ENCODE measurements around the gene OR1F1.

The OR1F1 gene

DNA sequence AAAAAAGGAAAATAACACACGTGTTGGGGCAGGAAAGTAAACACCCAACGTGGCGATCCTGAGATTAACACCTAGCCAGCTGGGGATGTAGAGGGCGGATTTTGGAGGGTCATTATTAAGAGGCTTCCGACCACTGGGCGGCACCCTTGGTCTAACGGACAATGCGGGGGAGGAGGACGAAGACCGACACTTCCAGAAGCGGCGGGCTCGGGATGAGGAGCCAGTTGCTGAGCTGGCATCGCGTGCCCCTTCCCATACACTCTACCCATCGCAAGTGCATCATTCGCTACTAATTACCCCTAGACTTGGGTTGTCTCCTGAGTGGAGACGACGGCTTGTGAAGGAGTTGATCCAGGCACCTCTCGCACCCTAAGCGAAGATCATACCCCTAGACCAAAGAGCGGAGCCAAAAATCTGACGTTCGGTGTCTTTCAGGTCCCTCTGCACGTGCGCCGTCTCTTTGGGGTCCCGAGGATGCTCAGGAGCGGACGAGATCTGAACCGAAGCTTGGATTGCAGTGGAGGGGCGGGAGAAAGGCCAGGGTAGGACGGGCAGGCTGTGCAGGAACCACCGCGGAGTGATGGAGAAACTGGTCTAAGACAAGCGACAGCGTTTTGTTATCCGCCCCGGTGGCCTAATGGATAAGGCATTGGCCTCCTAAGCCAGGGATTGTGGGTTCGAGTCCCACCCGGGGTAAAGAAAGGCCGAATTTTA lies 35.6 kb upstream of the OR1F1 start:
- Histone ChIP-seq H3K9me3 (ENCODE audit: control insufficient read depth, low read length) (no peaks in the 10 kb centered on the region), H3K9ac (ENCODE audit: low read length) (peak overlapping the region; percentile 51), H3K27me3 (replicated peaks; ENCODE audit: control insufficient read depth, insufficient read depth, low read length) (no peaks in the 10 kb centered on the region), H3K4me1 (ENCODE audit: control insufficient read depth, insufficient read depth, low read length) (peaks cover 14% of the 10 kb centered on the region), H3K4me3 (ENCODE audit: low read length) (peak overlapping the region; percentile 84), H3K36me3 (ENCODE audit: control insufficient read depth, insufficient read depth, low read length, severe bottlenecking) (no peaks in the 10 kb centered on the region)
- peak; percentile 92 for DNase-seq (ENCODE audit: low read depth)

DNA sequence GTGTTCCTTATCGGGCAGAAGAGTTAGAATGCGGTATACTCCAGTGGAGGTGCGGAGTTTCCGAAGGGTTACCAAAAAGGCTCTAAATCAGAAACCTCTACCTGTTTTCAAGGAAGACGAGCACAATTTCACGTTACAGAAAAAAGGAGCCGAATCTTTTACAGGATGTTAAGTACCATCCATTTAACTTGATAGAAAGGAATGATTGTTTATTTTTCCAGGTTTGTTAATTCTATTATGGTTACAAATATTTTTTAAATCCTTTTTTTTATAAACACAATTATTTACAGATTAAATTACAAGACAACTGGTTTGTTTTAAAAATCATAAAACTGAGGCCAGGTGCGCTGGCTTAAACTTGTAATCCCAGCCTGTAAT lies 35.0 kb upstream of the OR1F1 start:
- H3K27me3 ChIP-seq (replicated peaks; ENCODE audit: control insufficient read depth, insufficient read depth, low read length) = no peaks in the 10 kb centered on the region
- DNase-seq (ENCODE audit: low read depth) = no peak
- peaks cover 19% of the 10 kb centered on the region for H3K4me1 ChIP-seq (ENCODE audit: control insufficient read depth, insufficient read depth, low read length)
- no peak overlapping the region for H3K9ac ChIP-seq (ENCODE audit: low read length)
- H3K9me3 ChIP-seq (ENCODE audit: control insufficient read depth, low read length) = no peaks in the 10 kb centered on the region
- no peak overlapping the region for H3K4me3 ChIP-seq (ENCODE audit: low read length)
- H3K36me3 ChIP-seq (ENCODE audit: control insufficient read depth, insufficient read depth, low read length, severe bottlenecking) = no peaks in the 10 kb centered on the region

DNA sequence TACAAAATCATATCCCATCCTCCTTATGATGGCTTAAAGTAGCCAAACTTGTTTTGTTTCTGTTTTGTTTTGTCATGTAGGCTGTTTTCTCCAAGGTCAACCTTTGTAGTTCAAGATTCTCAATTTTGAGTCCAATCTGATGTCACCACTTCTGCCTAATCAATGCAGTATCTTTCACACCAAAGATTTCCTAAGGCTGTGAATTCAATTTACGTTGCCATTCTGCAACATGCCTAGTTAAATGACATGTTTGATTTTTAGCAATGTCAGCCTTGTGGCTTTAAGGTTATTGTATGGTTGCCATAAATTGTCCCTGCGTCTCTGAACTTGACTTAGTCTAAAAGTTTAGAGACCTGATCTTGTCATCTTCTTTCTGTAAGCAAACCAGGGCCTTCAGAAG lies 32.8 kb upstream of the OR1F1 start:
- no peaks in the 10 kb centered on the region for H3K9me3 ChIP-seq (ENCODE audit: control insufficient read depth, low read length)
- H3K9ac ChIP-seq (ENCODE audit: low read length) = no peak overlapping the region
- H3K4me1 ChIP-seq (ENCODE audit: control insufficient read depth, insufficient read depth, low read length) = peaks cover 21% of the 10 kb centered on the region
- DNase-seq (ENCODE audit: low read depth) = no peak
- H3K4me3 ChIP-seq (ENCODE audit: low read length) = no peak overlapping the region
- no peaks in the 10 kb centered on the region for H3K27me3 ChIP-seq (replicated peaks; ENCODE audit: control insufficient read depth, insufficient read depth, low read length)
- no peaks in the 10 kb centered on the region for H3K36me3 ChIP-seq (ENCODE audit: control insufficient read depth, insufficient read depth, low read length, severe bottlenecking)

DNA sequence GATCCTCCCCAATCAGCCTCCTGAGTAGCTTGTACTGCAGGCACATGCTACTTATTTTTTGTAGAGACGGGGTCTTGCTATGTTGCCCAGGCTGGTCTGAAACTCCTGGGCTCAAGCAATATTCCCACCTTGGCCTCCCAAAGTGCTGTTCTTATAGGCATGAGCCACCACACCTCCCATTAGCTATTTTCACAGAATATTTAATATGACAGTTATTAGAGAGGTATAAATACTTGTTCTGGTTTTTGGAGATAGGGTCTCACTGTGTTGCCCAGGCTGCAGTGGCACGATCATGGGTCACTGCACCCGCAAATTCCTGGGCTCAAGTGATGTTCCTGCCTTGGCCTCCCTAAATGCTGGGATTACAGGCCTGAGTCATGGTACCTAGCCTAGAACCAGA lies 32.0 kb upstream of the OR1F1 start:
- Histone ChIP-seq H3K4me3 (ENCODE audit: low read length) (no peak overlapping the region), H3K36me3 (ENCODE audit: control insufficient read depth, insufficient read depth, low read length, severe bottlenecking) (no peaks in the 10 kb centered on the region), H3K4me1 (ENCODE audit: control insufficient read depth, insufficient read depth, low read length) (peaks cover 21% of the 10 kb centered on the region), H3K27me3 (replicated peaks; ENCODE audit: control insufficient read depth, insufficient read depth, low read length) (no peaks in the 10 kb centered on the region), H3K9ac (ENCODE audit: low read length) (no peak overlapping the region), H3K9me3 (ENCODE audit: control insufficient read depth, low read length) (no peaks in the 10 kb centered on the region)
- no peak for DNase-seq (ENCODE audit: low read depth)

DNA sequence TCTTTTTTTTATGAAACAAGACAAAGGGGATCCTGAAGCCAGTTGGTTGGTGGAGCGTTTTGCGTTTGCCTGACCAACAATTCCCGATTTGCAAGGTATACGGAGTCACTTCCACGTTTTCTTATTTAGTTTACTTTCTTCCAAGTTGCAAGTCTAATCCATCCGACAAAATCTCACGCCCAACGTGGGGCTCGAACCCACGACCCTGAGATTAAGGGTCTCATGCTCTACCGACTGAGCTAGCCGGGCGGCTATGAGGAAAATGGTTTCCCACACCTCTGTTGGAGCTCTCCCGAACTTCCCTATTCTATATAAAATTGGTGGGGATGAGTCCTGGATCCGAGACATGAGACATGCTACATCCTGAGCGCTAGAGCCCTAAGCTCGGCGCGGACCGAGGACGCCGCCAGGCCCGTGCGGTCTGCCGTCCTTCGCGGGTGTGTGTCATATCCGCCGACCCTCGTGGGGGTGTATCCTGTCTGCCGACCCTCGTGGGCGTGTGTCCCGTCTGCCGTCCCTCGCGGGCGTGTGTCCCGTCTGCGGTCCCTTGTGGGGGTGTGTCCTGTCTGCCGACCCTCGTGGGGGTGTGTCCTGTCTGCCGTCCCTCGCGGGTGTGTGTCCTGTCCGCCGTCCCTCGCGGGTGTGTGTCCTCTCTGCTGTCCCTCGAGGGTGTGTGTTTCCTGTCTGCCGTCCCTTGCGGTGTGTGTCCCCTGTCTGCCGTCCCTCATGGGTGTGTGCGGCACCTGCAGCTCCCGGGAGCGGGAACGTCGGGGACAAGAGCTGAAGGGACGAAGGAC lies 30.6 kb upstream of the OR1F1 start:
- no peaks in the 10 kb centered on the region for H3K9me3 ChIP-seq (ENCODE audit: control insufficient read depth, low read length)
- peak overlapping the region; percentile 86 for H3K4me3 ChIP-seq (ENCODE audit: low read length)
- H3K4me1 ChIP-seq (ENCODE audit: control insufficient read depth, insufficient read depth, low read length) = peaks cover 15% of the 10 kb centered on the region
- no peaks in the 10 kb centered on the region for H3K36me3 ChIP-seq (ENCODE audit: control insufficient read depth, insufficient read depth, low read length, severe bottlenecking)
- peak overlapping the region; percentile 77 for H3K9ac ChIP-seq (ENCODE audit: low read length)
- DNase-seq (ENCODE audit: low read depth) = peak; percentile 89
- no peaks in the 10 kb centered on the region for H3K27me3 ChIP-seq (replicated peaks; ENCODE audit: control insufficient read depth, insufficient read depth, low read length)

DNA sequence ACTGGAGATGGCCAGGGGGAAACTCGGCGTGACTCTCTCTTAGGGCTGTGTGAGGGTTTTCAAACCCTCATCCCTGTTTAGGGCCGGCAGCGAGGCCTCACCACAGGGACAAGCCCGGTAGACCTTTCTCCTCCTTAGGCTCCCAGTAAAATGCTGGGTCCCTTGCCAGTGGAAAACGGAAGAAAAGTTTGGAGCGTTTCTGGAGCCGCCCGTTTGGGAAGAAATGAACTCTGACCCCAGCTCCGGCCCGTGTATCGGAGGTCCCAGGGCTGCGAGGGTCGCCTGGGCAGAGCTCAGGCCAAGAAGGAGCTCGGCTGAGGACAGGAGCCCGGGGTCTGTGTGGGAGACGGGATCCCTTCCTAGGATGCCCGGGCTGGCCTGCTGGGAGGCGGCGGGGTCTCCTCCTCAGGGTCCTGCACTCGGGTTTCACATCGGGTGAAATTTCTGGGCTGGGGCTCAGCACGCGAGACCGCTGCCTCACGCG lies 29.9 kb upstream of the OR1F1 start:
- Histone ChIP-seq H3K4me3 (ENCODE audit: low read length) (peak overlapping the region; percentile 86), H3K4me1 (ENCODE audit: control insufficient read depth, insufficient read depth, low read length) (peaks cover 14% of the 10 kb centered on the region), H3K9me3 (ENCODE audit: control insufficient read depth, low read length) (no peaks in the 10 kb centered on the region), H3K27me3 (replicated peaks; ENCODE audit: control insufficient read depth, insufficient read depth, low read length) (no peaks in the 10 kb centered on the region), H3K9ac (ENCODE audit: low read length) (peak overlapping the region; percentile 77), H3K36me3 (ENCODE audit: control insufficient read depth, insufficient read depth, low read length, severe bottlenecking) (no peaks in the 10 kb centered on the region)
- DNase-seq (ENCODE audit: low read depth) = peak; percentile 47

DNA sequence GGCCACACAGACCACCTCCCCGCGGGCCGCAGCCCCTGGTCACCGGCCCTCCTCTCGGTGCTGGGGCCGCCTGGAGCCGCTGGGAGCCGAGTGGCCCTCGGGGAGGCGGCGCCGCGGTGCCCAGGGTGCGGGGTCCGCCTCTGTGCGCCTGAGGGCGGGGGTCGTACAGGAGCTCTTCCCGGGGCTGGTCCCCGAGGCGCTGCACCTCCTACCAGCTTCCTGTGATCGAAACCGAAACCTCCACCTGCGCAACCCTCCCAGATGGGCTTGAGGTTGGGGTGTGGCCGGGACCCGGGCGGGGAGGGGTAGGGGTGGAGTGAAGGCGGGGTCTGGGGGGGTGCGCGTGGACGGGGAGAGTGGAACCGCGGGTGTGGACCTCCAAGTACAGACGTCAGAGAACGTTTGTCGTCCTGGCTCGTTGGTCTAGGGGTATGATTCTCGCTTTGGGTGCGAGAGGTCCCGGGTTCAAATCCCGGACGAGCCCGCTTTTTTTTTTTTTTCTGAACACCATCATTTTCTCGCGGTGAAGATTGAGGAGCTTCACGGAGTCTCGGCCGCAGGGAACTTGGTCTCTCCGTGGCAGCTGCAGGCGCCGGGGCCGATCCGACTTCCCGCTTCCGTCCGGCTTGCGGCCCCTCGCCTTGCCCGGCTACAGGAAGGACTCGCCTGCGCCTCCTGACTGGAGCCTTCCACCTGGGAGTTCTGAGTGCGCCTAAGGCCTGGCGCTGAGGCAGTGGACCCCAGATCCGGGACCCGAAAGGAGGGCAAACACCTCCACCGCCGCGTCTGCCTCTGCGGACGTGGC lies 29.3 kb upstream of the OR1F1 start:
- Histone ChIP-seq H3K9ac (ENCODE audit: low read length) (peak overlapping the region; percentile 91), H3K4me1 (ENCODE audit: control insufficient read depth, insufficient read depth, low read length) (peaks cover 14% of the 10 kb centered on the region), H3K36me3 (ENCODE audit: control insufficient read depth, insufficient read depth, low read length, severe bottlenecking) (no peaks in the 10 kb centered on the region), H3K4me3 (ENCODE audit: low read length) (peak overlapping the region; percentile 86), H3K27me3 (replicated peaks; ENCODE audit: control insufficient read depth, insufficient read depth, low read length) (peaks cover 4% of the 10 kb centered on the region), H3K9me3 (ENCODE audit: control insufficient read depth, low read length) (no peaks in the 10 kb centered on the region)
- DNase-seq (ENCODE audit: low read depth) = peak; percentile 91

DNA sequence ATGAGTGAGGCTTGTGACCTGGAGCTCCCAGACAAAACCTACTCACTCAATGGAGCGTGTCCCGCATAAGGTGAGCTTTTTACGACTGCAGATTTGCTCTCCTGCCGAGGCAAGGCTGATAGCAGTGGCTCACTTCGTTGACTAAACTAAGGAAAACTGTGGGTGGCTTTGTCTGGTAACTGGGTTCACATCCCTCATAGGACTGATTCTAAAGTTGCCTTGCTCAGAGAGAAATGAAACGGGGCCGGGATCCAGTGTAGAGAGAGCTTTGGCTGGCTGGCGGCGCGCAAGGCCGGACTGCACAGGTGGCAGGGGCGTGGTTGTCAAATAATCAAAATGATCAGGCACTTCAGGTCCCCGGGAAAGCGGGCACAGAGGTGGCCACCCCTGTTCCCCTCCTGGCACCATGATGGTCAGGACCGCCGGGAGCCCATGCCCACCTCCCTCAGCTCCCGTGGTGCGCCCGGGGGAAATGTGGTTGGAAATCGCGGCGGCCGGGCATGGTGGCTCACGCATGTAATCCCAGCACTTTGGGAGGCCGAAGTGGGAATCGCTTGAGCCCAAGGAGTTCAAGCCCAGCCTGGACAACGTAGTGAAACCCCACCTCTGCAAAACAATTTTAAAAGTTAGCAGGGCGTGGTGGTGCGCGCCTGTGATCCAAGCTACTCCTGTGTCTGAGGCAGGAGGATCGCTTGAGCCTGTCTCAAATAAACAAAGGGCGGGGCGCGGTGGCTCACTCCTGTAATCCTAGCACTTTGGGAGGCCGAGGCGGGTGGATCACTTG lies 26.6 kb upstream of the OR1F1 start:
- H3K9ac ChIP-seq (ENCODE audit: low read length) = no peak overlapping the region
- peaks cover 14% of the 10 kb centered on the region for H3K4me1 ChIP-seq (ENCODE audit: control insufficient read depth, insufficient read depth, low read length)
- H3K27me3 ChIP-seq (replicated peaks; ENCODE audit: control insufficient read depth, insufficient read depth, low read length) = peaks cover 5% of the 10 kb centered on the region
- no peak for DNase-seq (ENCODE audit: low read depth)
- no peaks in the 10 kb centered on the region for H3K36me3 ChIP-seq (ENCODE audit: control insufficient read depth, insufficient read depth, low read length, severe bottlenecking)
- no peak overlapping the region for H3K4me3 ChIP-seq (ENCODE audit: low read length)
- no peaks in the 10 kb centered on the region for H3K9me3 ChIP-seq (ENCODE audit: control insufficient read depth, low read length)

DNA sequence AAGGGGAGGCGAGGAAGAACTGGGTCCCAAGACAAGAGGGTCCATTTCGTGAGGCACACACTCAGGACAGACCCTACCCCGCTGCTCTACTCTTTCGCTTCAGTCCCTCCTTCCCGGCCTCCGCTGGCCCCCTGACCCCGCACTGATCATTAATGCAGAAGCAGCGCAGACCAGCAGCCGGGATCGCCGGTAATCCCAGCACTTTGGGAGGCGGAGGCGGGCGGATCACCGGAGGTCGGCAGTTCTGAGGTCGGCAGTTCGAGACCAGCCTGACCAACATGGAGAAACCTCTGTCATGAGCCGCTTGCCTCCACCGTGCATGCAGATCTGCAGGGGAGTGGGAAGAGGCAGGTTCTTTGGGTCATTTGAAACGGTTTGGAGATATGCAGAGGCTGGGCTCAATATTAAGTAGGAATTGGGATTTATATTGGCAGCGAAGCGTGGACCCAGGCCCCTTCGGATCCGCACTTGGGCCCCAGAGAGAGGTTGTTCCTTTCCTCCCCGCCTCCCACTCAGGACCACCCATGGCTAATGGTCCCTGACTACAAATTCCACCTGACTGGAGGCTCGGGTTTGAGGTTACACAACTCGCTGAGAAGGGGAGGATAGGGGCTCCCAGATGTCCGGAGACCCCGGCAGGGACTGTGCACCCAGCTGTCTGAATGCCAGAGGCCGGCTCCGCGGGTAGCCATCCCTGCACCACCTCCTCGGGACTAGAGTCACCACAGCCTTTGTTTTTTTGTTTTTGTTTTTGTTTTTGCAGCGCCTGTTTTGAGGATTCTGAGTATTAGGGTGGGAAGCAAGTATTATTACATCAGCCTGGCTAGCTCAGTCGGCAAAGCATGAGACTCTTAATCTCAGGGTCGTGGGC lies 23.6 kb upstream of the OR1F1 start:
- Histone ChIP-seq H3K4me3 (ENCODE audit: low read length) (no peak overlapping the region), H3K36me3 (ENCODE audit: control insufficient read depth, insufficient read depth, low read length, severe bottlenecking) (no peaks in the 10 kb centered on the region), H3K27me3 (replicated peaks; ENCODE audit: control insufficient read depth, insufficient read depth, low read length) (peaks cover 23% of the 10 kb centered on the region), H3K4me1 (ENCODE audit: control insufficient read depth, insufficient read depth, low read length) (peaks cover 5% of the 10 kb centered on the region), H3K9me3 (ENCODE audit: control insufficient read depth, low read length) (no peaks in the 10 kb centered on the region), H3K9ac (ENCODE audit: low read length) (no peak overlapping the region)
- no peak for DNase-seq (ENCODE audit: low read depth)
